NCI-H446 (cell line): ENCODE measurements around the gene KLHDC8B.

ENCODE experiments used
- DNase-seq, 2 experiments: peaks; one replicate each; lab custom pipeline; 2025; lab: John Stamatoyannopoulos, UW

Gene KLHDC8B

GRCh38 chr3:49171119-49171774 is at the start of gene KLHDC8B:
Gene KLHDC8B (plus strand): TSS chr3:49171598. CDS start chr3:49172770, 1,172 bp downstream.
- DNase-seq: peak; percentile 11 to 54

- no peak for DNase-seq
Observed at GRCh38 chr3:49122022-49122421, 49.4 kb upstream of the KLHDC8B start.

GRCh38 chr3:49122451-49122850 is 48.9 kb upstream of the KLHDC8B start:
- no peak for DNase-seq

GRCh38 chr3:49122886-49123545 is 48.4 kb upstream of the KLHDC8B start:
- no peak for DNase-seq

GRCh38 chr3:49123687-49124086 is 47.7 kb upstream of the KLHDC8B start:
- no peak for DNase-seq

GRCh38 chr3:49124203-49124602 is 47.2 kb upstream of the KLHDC8B start:
- DNase-seq: no peak

- DNase-seq: no peak
Observed at GRCh38 chr3:49124991-49125670, 46.3 kb upstream of the KLHDC8B start.

GRCh38 chr3:49131040-49131439 is 40.4 kb upstream of the KLHDC8B start:
- no peak for DNase-seq

- DNase-seq: no peak
Observed at GRCh38 chr3:49131576-49131975, 39.8 kb upstream of the KLHDC8B start.

GRCh38 chr3:49132073-49132436 is 39.3 kb upstream of the KLHDC8B start:
- no peak for DNase-seq

- peak; percentile 2 to 63 for DNase-seq
Observed at GRCh38 chr3:49132437-49133225, 38.8 kb upstream of the KLHDC8B start, which contains the start of gene LAMB2. Gene LAMB2 (minus strand): TSS chr3:49133050. CDS start chr3:49132867, 183 bp downstream.

- peak; percentile 32 to 75 for DNase-seq
Observed at GRCh38 chr3:49133226-49133951, 38.0 kb upstream of the KLHDC8B start.

- no peak for DNase-seq
Observed at GRCh38 chr3:49134471-49135265, 36.7 kb upstream of the KLHDC8B start.

GRCh38 chr3:49135499-49135898 is 35.9 kb upstream of the KLHDC8B start:
- DNase-seq: no peak

GRCh38 chr3:49140080-49140479 is 31.3 kb upstream of the KLHDC8B start:
- DNase-seq: no peak

GRCh38 chr3:49148159-49148558 is 23.2 kb upstream of the KLHDC8B start:
- DNase-seq: no peak

GRCh38 chr3:49151610-49152009 is 19.8 kb upstream of the KLHDC8B start:
- DNase-seq: no peak

GRCh38 chr3:49153349-49153912 is 18.0 kb upstream of the KLHDC8B start:
- no peak for DNase-seq

- DNase-seq: no peak
Observed at GRCh38 chr3:49157289-49157688, 14.1 kb upstream of the KLHDC8B start.

GRCh38 chr3:49158103-49158709 is 13.2 kb upstream of the KLHDC8B start:
- no peak for DNase-seq
